Right renal cortex interstitium (tissue), 3 donors: ENCODE measurements around the gene CACNA1D. TPM values are rescaled to one million over a fixed set of nuclear protein-coding genes. Genes with fewer than 3 reads are reported as not detected.

ENCODE experiments used
- DNase-seq, 3 donors: peaks; one replicate each; pipeline ENCODE4 v3.0.0-alpha.2; 2013; ENCODE audit warnings: low read depth in 3 of 3, low spot score in 2 of 3
- polyA plus RNA-seq, 3 donors: library from polyadenylated mRNA; unstranded; fragments of 120-200 nt; gene quantifications; one replicate each; pipeline ENCODE4 v1.2.1, GENCODE V29; 2013; ENCODE audit not compliant: insufficient read length in 3 of 3

CACNA1D gene
- polyA plus RNA-seq, 3 donors, result 7.7 to 14.7 (median 9.1) TPM

- DNase-seq, result no peak
Observed at GRCh38 chr3:53731934-53732624, 237.7 kb downstream of the CACNA1D start.

GRCh38 chr3:53733446-53733845, 239.0 kb downstream of the CACNA1D start:
- no peak for DNase-seq

GRCh38 chr3:53739966-53740365, 245.6 kb downstream of the CACNA1D start:
- no peak for DNase-seq

GRCh38 chr3:53740956-53741355, 246.5 kb downstream of the CACNA1D start:
- DNase-seq, result no peak

GRCh38 chr3:53744351-53744750, 249.9 kb downstream of the CACNA1D start:
- DNase-seq, result no peak

- DNase-seq, result no peak
Observed at GRCh38 chr3:53747559-53747958, 253.1 kb downstream of the CACNA1D start.

- no peak for DNase-seq
Observed at GRCh38 chr3:53748512-53749271, 254.3 kb downstream of the CACNA1D start.

- DNase-seq, result no peak
Observed at GRCh38 chr3:53749448-53749847, 255.0 kb downstream of the CACNA1D start.

- no peak for DNase-seq
Observed at GRCh38 chr3:53750253-53751210, 256.1 kb downstream of the CACNA1D start.

- no peak for DNase-seq
Observed at GRCh38 chr3:53753518-53754183, 259.2 kb downstream of the CACNA1D start.

- no peak for DNase-seq
Observed at GRCh38 chr3:53754325-53754724, 259.9 kb downstream of the CACNA1D start.

- DNase-seq, result no peak
Observed at GRCh38 chr3:53758846-53759245, 264.4 kb downstream of the CACNA1D start.

GRCh38 chr3:53763353-53763752, 268.9 kb downstream of the CACNA1D start:
- no peak for DNase-seq

- DNase-seq, result no peak
Observed at GRCh38 chr3:53764026-53764775, 269.8 kb downstream of the CACNA1D start.

- DNase-seq, result no peak
Observed at GRCh38 chr3:53765753-53766152, 271.3 kb downstream of the CACNA1D start.

GRCh38 chr3:53766706-53767105, 272.3 kb downstream of the CACNA1D start:
- DNase-seq, result no peak

GRCh38 chr3:53768478-53769459, 274.4 kb downstream of the CACNA1D start:
- DNase-seq, result no peak

- no peak for DNase-seq
Observed at GRCh38 chr3:53772562-53772961, 278.2 kb downstream of the CACNA1D start.

- no peak for DNase-seq
Observed at GRCh38 chr3:53773021-53773436, 278.6 kb downstream of the CACNA1D start.
